ENCODE data around the gene IL31RA.

Gene IL31RA

DNA sequence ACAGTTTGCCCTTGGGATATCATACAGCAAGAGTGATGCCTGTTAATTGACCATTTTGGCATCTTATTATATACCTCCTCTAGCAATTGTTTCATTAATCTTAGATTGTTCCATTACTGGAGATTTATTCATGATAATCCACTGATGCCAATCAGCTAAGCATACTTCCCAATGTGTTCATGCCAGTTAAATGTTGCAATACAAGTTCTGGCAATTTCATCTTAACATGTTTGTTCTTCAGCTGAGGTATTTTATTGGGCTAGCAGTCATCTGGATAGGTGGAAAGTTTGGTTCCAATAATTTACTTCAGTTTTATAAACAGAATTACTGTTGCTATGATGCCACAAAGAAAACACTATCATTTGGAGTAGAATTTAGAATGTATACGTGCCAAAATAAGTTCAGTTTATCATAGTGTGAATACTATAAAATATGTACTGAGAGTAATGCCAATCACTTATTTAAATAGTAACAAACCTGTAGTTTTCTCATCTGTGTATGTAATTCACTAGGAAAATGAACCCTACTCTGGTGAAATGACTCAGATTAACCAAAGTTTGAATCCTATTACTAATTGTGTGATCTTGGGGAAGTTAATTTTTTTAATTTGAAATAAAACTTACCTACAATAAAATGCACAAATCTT lies 27.9 kb upstream of the IL31RA start:
- H2AFZ ChIP-seq (ENCODE audit: low read length): no peak overlapping the region
- H3K4me3 ChIP-seq (ENCODE audit: low read length): no peak overlapping the region
- no peaks in the 10 kb centered on the region for H3K9me3 ChIP-seq (replicated peaks; ENCODE audit: insufficient read depth, low read length)
- H3K9me2 ChIP-seq (replicated peaks; ENCODE audit: insufficient read depth, low read length): no peaks in the 10 kb centered on the region
- no peaks in the 10 kb centered on the region for H3K4me1 ChIP-seq (ENCODE audit: low read length)
- no peaks in the 10 kb centered on the region for H4K20me1 ChIP-seq (ENCODE audit: insufficient read depth, low read length)
- no peak overlapping the region for H3K27ac ChIP-seq (ENCODE audit: low read length)
- TF ChIP-seq EZH2phosphoT487 (IDR thresholded peaks at IDR 0.05; ENCODE audit: low read length) (no peak), EZH2 (optimal IDR thresholded peaks at IDR 0.05; ENCODE audit: low read depth, low read length) (no peak)
- TF ChIP-seq, protein P1, sequence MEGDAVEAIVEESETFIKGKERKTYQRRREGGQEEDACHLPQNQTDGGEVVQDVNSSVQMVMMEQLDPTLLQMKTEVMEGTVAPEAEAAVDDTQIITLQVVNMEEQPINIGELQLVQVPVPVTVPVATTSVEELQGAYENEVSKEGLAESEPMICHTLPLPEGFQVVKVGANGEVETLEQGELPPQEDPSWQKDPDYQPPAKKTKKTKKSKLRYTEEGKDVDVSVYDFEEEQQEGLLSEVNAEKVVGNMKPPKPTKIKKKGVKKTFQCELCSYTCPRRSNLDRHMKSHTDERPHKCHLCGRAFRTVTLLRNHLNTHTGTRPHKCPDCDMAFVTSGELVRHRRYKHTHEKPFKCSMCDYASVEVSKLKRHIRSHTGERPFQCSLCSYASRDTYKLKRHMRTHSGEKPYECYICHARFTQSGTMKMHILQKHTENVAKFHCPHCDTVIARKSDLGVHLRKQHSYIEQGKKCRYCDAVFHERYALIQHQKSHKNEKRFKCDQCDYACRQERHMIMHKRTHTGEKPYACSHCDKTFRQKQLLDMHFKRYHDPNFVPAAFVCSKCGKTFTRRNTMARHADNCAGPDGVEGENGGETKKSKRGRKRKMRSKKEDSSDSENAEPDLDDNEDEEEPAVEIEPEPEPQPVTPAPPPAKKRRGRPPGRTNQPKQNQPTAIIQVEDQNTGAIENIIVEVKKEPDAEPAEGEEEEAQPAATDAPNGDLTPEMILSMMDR (IDR thresholded peaks at IDR 0.05; ENCODE audit: low read length): no peak
- no peaks in the 10 kb centered on the region for H3K36me3 ChIP-seq (replicated peaks; ENCODE audit: insufficient read depth, low read length)
- no peak overlapping the region for H3K9ac ChIP-seq (ENCODE audit: low read length)
- no peaks in the 10 kb centered on the region for H3F3A ChIP-seq (ENCODE audit: insufficient read depth, low read length)
- no peaks in the 10 kb centered on the region for H3K79me2 ChIP-seq (ENCODE audit: low read length)
- no peaks in the 10 kb centered on the region for H3K27me3 ChIP-seq (replicated peaks; ENCODE audit: insufficient read depth, low read length)
- no peak overlapping the region for H3K4me2 ChIP-seq (ENCODE audit: low read depth, low read length)
- DNase-seq: no peak

DNA sequence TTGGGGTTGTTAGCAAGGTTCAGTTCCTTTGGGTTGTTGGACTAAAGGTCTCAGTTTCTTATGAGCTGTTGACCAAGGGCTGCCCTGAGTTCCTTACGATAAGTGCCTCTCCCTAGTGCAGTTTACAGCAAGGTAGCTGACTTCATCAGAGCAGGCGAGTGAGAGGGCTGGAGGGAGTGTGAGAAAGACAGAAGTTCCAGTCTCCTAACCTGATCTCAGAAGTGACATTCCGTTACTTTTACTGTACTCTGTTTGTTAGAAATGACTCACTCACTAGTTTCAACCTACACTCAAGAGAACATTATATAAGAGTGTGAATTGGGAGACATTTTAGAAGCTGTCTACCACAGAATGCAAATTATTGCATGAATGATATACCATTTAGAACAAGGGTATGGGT lies 21.2 kb upstream of the IL31RA start:
- Histone ChIP-seq H3F3A (ENCODE audit: insufficient read depth, low read length) (no peaks in the 10 kb centered on the region), H3K36me3 (replicated peaks; ENCODE audit: insufficient read depth, low read length) (no peaks in the 10 kb centered on the region), H2AFZ (ENCODE audit: low read length) (no peak overlapping the region), H3K4me1 (ENCODE audit: low read length) (no peaks in the 10 kb centered on the region), H3K9ac (ENCODE audit: low read length) (no peak overlapping the region), H3K27ac (ENCODE audit: low read length) (no peak overlapping the region), H3K9me2 (replicated peaks; ENCODE audit: insufficient read depth, low read length) (no peaks in the 10 kb centered on the region), H3K4me2 (ENCODE audit: low read depth, low read length) (no peak overlapping the region), H3K9me3 (replicated peaks; ENCODE audit: insufficient read depth, low read length) (no peaks in the 10 kb centered on the region), H3K4me3 (ENCODE audit: low read length) (no peak overlapping the region), H4K20me1 (ENCODE audit: insufficient read depth, low read length) (no peaks in the 10 kb centered on the region), H3K27me3 (replicated peaks; ENCODE audit: insufficient read depth, low read length) (no peaks in the 10 kb centered on the region), H3K79me2 (ENCODE audit: low read length) (no peaks in the 10 kb centered on the region)
- no peak for DNase-seq
- TF ChIP-seq EZH2 (optimal IDR thresholded peaks at IDR 0.05; ENCODE audit: low read depth, low read length): no peak
- TF ChIP-seq, protein P1 (IDR thresholded peaks at IDR 0.05; ENCODE audit: low read length): no peak
- TF ChIP-seq EZH2phosphoT487 (IDR thresholded peaks at IDR 0.05; ENCODE audit: low read length): no peak

DNA sequence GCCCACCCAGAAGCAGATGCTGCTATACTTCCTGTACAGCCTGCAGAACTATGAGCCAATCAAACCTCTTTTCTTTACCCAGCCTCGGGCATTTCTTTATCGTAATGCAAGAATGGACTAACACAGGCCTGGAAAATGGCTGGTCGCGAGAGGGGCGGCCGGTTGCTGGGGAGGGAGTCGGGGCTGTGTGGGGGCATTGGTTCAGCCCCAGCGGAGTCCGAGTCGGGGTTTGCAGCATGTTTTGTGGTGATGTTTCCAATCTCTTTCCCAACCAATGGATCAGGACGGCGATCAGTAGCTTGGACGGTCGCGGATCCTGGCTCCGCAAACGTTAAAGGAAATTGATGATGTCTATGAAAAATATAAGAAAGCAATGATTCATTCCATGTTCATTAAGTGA lies 18.7 kb upstream of the IL31RA start:
- no peaks in the 10 kb centered on the region for H3K36me3 ChIP-seq (replicated peaks; ENCODE audit: insufficient read depth, low read length)
- no peaks in the 10 kb centered on the region for H3F3A ChIP-seq (ENCODE audit: insufficient read depth, low read length)
- H2AFZ ChIP-seq (ENCODE audit: low read length): no peak overlapping the region
- no peak overlapping the region for H3K4me3 ChIP-seq (ENCODE audit: low read length)
- no peak overlapping the region for H3K9ac ChIP-seq (ENCODE audit: low read length)
- no peaks in the 10 kb centered on the region for H3K4me1 ChIP-seq (ENCODE audit: low read length)
- no peaks in the 10 kb centered on the region for H4K20me1 ChIP-seq (ENCODE audit: insufficient read depth, low read length)
- H3K27me3 ChIP-seq (replicated peaks; ENCODE audit: insufficient read depth, low read length): no peaks in the 10 kb centered on the region
- H3K79me2 ChIP-seq (ENCODE audit: low read length): no peaks in the 10 kb centered on the region
- TF ChIP-seq, protein P1 (IDR thresholded peaks at IDR 0.05; ENCODE audit: low read length): no peak
- TF ChIP-seq EZH2 (optimal IDR thresholded peaks at IDR 0.05; ENCODE audit: low read depth, low read length) (no peak), EZH2phosphoT487 (IDR thresholded peaks at IDR 0.05; ENCODE audit: low read length) (no peak)
- no peaks in the 10 kb centered on the region for H3K9me3 ChIP-seq (replicated peaks; ENCODE audit: insufficient read depth, low read length)
- H3K9me2 ChIP-seq (replicated peaks; ENCODE audit: insufficient read depth, low read length): no peaks in the 10 kb centered on the region
- DNase-seq: no peak
- no peak overlapping the region for H3K27ac ChIP-seq (ENCODE audit: low read length)
- no peak overlapping the region for H3K4me2 ChIP-seq (ENCODE audit: low read depth, low read length)

Data from MM.1S (cell line).